SK-N-SH treated with all-trans-retinoic acid at 6 μM for 48 hours (cell line): ENCODE data around the gene PTPRD.

Experiments
- ATAC-seq: fragments of 200-7000 bp; cut with Tn5 transposase; 3 replicates; pipeline ENCODE4 v1.9.1; 2020; ENCODE audit warnings: mild to moderate bottlenecking, moderate library complexity
- ARNTL ChIP-seq: fragments of 450-650 bp; formaldehyde crosslinking; IDR thresholded peaks from 2 replicates; pipeline ENCODE4 v1.5.0; 2020; ENCODE audit warnings: low read depth, mild to moderate bottlenecking, moderate library complexity, borderline replicate concordance
- BACH2 ChIP-seq: fragments of 250-450 bp; sonication (Bioruptor Pico); IDR thresholded peaks from 2 replicates; pipeline ENCODE4 v1.9.0; 2021; ENCODE audit warnings: mild to moderate bottlenecking, borderline replicate concordance
- ESRRG ChIP-seq: fragments of 250-450 bp; sonication (Bioruptor Pico); IDR thresholded peaks from 2 replicates; pipeline ENCODE4 v1.6.1; 2021; ENCODE audit warnings: mild to moderate bottlenecking
- ISL1 ChIP-seq: fragments of 250-450 bp; sonication (Bioruptor Pico); IDR thresholded peaks from 2 replicates; pipeline ENCODE4 v2.1.2; 2022; ENCODE audit warnings: mild to moderate bottlenecking, moderate library complexity
- OSR1 ChIP-seq: fragments of 250-450 bp; sonication (Bioruptor Pico); IDR thresholded peaks from 2 replicates; pipeline ENCODE4 v1.8.0; 2022; ENCODE audit warnings: moderate library complexity, mild to moderate bottlenecking, inconsistent platforms
- PPARA ChIP-seq: fragments of 250-450 bp; sonication (Bioruptor Pico); IDR thresholded peaks from 2 replicates; pipeline ENCODE4 v1.5.0; 2020; ENCODE audit warnings: mild to moderate bottlenecking, borderline replicate concordance
- RARB ChIP-seq: fragments of 250-450 bp; sonication (Bioruptor Pico); IDR thresholded peaks from 2 replicates; pipeline ENCODE4 v1.8.0; 2021; ENCODE audit warnings: mild to moderate bottlenecking, moderate library complexity
- SNAI2 ChIP-seq: fragments of 250-450 bp; sonication (Bioruptor Pico); IDR thresholded peaks from 2 replicates; pipeline ENCODE4 v1.5.0; 2020; ENCODE audit warnings: mild to moderate bottlenecking, moderate library complexity
- TCF4 ChIP-seq: fragments of 250-450 bp; sonication (Bioruptor Pico); IDR thresholded peaks from 2 replicates; pipeline ENCODE4 v1.8.0; 2021; ENCODE audit warnings: mild to moderate bottlenecking, moderate library complexity, borderline replicate concordance
- TOX ChIP-seq: fragments of 250-450 bp; sonication (Bioruptor Pico); IDR thresholded peaks from 2 replicates; pipeline ENCODE4 v1.8.0; 2021; ENCODE audit warnings: mild to moderate bottlenecking, moderate library complexity, borderline replicate concordance
- ZC3H10 ChIP-seq: fragments of 250-450 bp; sonication (Bioruptor Pico); IDR thresholded peaks from 2 replicates; pipeline ENCODE4 v1.5.1; 2021; ENCODE audit warnings: mild to moderate bottlenecking, moderate library complexity
- ZFP3 ChIP-seq: fragments of 250-450 bp; sonication (Bioruptor Pico); IDR thresholded peaks from 2 replicates; pipeline ENCODE4 v1.5.0; 2020; ENCODE audit warnings: mild to moderate bottlenecking, moderate library complexity
- ZNF565 ChIP-seq: fragments of 450-650 bp; formaldehyde crosslinking; conservative IDR thresholded peaks from 2 replicates; pipeline ENCODE4 v1.5.0; 2020; ENCODE audit warnings: low read depth, mild to moderate bottlenecking, moderate library complexity
- ZNF70 ChIP-seq: fragments of 450-650 bp; formaldehyde crosslinking; IDR thresholded peaks from 2 replicates; pipeline ENCODE4 v1.5.0; 2020; ENCODE audit warnings: mild to moderate bottlenecking, moderate library complexity
- ZNF8 ChIP-seq: fragments of 450-650 bp; formaldehyde crosslinking; IDR thresholded peaks from 2 replicates; pipeline ENCODE4 v1.5.0; 2020; ENCODE audit warnings: mild to moderate bottlenecking, moderate library complexity
- TF ChIP-seq, protein P1 (sequence below): fragments of 250-450 bp; sonication (Bioruptor Pico); IDR thresholded peaks from 2 replicates; pipeline ENCODE4 v1.5.1; 2020; ENCODE audit warnings: low read depth, mild to moderate bottlenecking, moderate library complexity
- TF ChIP-seq, protein P2 (sequence below): fragments of 250-450 bp; sonication (Bioruptor Pico); IDR thresholded peaks from 2 replicates; pipeline ENCODE4 v1.8.0; 2020; ENCODE audit warnings: mild to moderate bottlenecking, moderate library complexity, borderline replicate concordance
- TF ChIP-seq, protein P3 (sequence below): fragments of 250-450 bp; sonication (Bioruptor Pico); IDR thresholded peaks from 2 replicates; pipeline ENCODE4 v1.5.1; 2021; ENCODE audit warnings: mild to moderate bottlenecking, moderate library complexity
- TF ChIP-seq, protein P4 (sequence below): fragments of 250-450 bp; sonication (Bioruptor Pico); IDR thresholded peaks from 2 replicates; pipeline ENCODE4 v1.5.0; 2020; ENCODE audit warnings: mild to moderate bottlenecking, moderate library complexity

Gene PTPRD

DNA sequence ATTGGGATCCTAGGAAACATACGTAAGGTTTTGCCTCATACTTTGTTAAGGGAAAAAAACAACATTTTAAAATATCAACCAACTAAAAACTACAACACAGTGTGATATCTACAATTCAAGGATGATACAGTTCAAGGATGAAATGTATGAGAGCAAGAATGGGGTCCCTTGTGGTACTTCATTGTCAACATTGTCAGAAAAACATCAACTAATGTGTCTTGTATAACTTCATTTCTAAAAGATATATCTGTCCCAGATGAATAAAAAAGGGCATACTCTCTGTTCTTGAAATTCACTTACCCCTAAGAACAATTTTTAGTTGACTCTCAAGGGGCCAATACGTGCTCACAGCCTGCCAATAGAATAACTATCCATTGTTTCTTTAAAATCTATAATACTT lies 1250.5 kb downstream of the PTPRD start:
- no peak for ATAC-seq
- no peak for TF ChIP-seq ESRRG (CRISPR knock-in tag)
- no peak for TF ChIP-seq RARB
- no peak for TF ChIP-seq ZC3H10 (CRISPR knock-in tag)
- no peak for TF ChIP-seq ZNF565 (CRISPR knock-in tag)
- no peak for TF ChIP-seq OSR1 (CRISPR knock-in tag)
- TF ChIP-seq TCF4 (CRISPR knock-in tag), result no peak

DNA sequence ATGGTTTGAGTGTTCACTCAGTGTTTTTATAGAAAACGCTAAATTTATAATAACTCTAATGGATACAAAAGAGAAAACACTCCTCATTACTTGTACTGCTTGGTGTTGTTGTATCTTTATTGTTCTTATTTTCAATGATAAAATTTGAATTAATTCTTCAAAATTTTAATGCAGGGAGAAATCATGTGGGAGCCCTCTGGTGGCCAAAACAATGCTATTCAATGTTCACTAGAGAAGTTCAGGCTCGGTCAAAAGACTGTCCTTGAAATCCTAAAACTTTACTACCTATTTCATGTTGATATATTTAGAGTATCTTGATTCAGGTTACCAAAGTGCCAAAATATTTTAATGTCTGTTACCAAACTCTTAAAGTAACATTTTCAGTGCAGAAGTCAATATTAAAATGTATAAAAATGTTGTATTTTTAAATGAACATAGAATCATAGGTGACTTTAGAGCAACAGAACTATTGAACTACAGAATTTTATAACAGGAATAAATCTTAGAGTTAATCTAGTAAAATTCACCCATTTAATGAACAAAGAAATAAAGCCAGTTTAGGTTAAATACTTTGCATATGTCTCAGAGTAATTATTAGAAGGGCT lies 1259.8 kb downstream of the PTPRD start:
- ATAC-seq, result no peak

DNA sequence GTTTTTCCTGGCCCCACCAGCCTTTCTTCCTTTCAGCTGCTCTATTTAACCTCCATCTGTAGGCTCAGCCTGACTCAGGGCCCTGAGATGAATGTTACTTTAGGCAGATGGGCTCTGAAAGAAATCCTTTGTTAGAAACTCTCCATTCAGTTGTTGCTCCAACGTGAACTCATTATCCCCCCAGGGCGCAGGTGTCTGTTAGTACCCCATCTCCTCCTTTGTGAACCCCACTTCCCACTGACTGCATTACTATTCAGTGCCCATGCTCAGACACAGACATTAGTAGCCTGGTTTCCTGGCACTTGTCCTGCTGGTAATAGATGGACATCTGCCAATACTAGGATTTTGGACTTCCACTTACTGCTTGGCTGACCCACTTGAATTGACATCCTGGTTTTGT lies 1271.6 kb downstream of the PTPRD start:
- no peak for ATAC-seq
- no peak for TF ChIP-seq ZNF70 (CRISPR knock-in tag)
- TF ChIP-seq, protein P1, sequence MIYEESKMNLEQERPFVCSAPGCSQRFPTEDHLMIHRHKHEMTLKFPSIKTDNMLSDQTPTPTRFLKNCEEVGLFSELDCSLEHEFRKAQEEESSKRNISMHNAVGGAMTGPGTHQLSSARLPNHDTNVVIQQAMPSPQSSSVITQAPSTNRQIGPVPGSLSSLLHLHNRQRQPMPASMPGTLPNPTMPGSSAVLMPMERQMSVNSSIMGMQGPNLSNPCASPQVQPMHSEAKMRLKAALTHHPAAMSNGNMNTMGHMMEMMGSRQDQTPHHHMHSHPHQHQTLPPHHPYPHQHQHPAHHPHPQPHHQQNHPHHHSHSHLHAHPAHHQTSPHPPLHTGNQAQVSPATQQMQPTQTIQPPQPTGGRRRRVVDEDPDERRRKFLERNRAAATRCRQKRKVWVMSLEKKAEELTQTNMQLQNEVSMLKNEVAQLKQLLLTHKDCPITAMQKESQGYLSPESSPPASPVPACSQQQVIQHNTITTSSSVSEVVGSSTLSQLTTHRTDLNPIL (CRISPR knock-in tag), result no peak
- TF ChIP-seq OSR1 (CRISPR knock-in tag), result no peak

More for the DNA sequence above, 1259.8 kb downstream of the PTPRD start:
- TF ChIP-seq, protein P1 (CRISPR knock-in tag), result no peak

DNA sequence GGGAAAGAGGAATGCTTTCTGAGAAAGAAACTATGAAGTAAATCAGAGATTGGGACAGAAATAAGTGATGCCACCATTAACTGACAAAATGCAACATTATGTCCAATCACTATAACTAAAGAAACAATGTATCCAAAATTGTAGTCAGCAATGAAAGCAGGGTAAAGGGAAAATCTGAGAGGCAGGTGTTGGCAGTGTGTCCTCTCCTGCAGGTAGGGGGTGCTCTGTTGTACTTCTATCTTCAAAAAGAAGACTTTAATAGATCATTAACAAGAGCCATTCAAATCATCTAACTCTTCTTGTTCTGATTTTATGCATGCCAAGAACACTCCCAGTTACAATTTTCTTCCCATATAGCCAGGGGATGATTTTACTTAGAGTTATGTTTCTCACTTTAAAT lies 1275.7 kb downstream of the PTPRD start:
- TF ChIP-seq PPARA (CRISPR knock-in tag) (no peak), ISL1 (CRISPR knock-in tag) (no peak), ZC3H10 (CRISPR knock-in tag) (no peak), ZNF565 (CRISPR knock-in tag) (no peak), BACH2 (CRISPR knock-in tag) (no peak), ARNTL (CRISPR knock-in tag) (no peak), ZNF70 (CRISPR knock-in tag) (no peak), ZNF8 (CRISPR knock-in tag) (no peak), RARB (no peak), OSR1 (CRISPR knock-in tag) (no peak), TCF4 (CRISPR knock-in tag) (no peak), ZFP3 (CRISPR knock-in tag) (no peak), SNAI2 (CRISPR knock-in tag) (no peak), TOX (no peak)
- TF ChIP-seq, protein P2, sequence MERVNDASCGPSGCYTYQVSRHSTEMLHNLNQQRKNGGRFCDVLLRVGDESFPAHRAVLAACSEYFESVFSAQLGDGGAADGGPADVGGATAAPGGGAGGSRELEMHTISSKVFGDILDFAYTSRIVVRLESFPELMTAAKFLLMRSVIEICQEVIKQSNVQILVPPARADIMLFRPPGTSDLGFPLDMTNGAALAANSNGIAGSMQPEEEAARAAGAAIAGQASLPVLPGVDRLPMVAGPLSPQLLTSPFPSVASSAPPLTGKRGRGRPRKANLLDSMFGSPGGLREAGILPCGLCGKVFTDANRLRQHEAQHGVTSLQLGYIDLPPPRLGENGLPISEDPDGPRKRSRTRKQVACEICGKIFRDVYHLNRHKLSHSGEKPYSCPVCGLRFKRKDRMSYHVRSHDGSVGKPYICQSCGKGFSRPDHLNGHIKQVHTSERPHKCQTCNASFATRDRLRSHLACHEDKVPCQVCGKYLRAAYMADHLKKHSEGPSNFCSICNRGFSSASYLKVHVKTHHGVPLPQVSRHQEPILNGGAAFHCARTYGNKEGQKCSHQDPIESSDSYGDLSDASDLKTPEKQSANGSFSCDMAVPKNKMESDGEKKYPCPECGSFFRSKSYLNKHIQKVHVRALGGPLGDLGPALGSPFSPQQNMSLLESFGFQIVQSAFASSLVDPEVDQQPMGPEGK (CRISPR knock-in tag), result no peak
- TF ChIP-seq, protein P3, sequence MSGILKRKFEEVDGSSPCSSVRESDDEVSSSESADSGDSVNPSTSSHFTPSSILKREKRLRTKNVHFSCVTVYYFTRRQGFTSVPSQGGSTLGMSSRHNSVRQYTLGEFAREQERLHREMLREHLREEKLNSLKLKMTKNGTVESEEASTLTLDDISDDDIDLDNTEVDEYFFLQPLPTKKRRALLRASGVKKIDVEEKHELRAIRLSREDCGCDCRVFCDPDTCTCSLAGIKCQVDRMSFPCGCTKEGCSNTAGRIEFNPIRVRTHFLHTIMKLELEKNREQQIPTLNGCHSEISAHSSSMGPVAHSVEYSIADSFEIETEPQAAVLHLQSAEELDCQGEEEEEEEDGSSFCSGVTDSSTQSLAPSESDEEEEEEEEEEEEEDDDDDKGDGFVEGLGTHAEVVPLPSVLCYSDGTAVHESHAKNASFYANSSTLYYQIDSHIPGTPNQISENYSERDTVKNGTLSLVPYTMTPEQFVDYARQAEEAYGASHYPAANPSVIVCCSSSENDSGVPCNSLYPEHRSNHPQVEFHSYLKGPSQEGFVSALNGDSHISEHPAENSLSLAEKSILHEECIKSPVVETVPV (CRISPR knock-in tag), result no peak
- TF ChIP-seq, protein P4, sequence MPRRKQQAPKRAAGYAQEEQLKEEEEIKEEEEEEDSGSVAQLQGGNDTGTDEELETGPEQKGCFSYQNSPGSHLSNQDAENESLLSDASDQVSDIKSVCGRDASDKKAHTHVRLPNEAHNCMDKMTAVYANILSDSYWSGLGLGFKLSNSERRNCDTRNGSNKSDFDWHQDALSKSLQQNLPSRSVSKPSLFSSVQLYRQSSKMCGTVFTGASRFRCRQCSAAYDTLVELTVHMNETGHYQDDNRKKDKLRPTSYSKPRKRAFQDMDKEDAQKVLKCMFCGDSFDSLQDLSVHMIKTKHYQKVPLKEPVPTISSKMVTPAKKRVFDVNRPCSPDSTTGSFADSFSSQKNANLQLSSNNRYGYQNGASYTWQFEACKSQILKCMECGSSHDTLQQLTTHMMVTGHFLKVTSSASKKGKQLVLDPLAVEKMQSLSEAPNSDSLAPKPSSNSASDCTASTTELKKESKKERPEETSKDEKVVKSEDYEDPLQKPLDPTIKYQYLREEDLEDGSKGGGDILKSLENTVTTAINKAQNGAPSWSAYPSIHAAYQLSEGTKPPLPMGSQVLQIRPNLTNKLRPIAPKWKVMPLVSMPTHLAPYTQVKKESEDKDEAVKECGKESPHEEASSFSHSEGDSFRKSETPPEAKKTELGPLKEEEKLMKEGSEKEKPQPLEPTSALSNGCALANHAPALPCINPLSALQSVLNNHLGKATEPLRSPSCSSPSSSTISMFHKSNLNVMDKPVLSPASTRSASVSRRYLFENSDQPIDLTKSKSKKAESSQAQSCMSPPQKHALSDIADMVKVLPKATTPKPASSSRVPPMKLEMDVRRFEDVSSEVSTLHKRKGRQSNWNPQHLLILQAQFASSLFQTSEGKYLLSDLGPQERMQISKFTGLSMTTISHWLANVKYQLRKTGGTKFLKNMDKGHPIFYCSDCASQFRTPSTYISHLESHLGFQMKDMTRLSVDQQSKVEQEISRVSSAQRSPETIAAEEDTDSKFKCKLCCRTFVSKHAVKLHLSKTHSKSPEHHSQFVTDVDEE (CRISPR knock-in tag), result no peak
- TF ChIP-seq, protein P1 (CRISPR knock-in tag), result no peak
- TF ChIP-seq, all 23 proteins: peak for 0
- ATAC-seq, result no peak
